ENCODE data around the gene EGFR.

The EGFR gene

GRCh38 chr7:55130395-55131141 lies 111.8 kb downstream of the EGFR start:
- no peak for DNase-seq (ENCODE audit: low spot score)
- no peak for TF ChIP-seq CTCF (IDR thresholded peaks at IDR 0.05; ENCODE audit: borderline replicate concordance, control extremely low read depth, extremely low read depth, insufficient read depth, missing control alignments)
- in situ Hi-C loops (cut with MboI; ENCODE audit: low sequenced_read_pairs, unreplicated experiment): no loop called here

DNA sequence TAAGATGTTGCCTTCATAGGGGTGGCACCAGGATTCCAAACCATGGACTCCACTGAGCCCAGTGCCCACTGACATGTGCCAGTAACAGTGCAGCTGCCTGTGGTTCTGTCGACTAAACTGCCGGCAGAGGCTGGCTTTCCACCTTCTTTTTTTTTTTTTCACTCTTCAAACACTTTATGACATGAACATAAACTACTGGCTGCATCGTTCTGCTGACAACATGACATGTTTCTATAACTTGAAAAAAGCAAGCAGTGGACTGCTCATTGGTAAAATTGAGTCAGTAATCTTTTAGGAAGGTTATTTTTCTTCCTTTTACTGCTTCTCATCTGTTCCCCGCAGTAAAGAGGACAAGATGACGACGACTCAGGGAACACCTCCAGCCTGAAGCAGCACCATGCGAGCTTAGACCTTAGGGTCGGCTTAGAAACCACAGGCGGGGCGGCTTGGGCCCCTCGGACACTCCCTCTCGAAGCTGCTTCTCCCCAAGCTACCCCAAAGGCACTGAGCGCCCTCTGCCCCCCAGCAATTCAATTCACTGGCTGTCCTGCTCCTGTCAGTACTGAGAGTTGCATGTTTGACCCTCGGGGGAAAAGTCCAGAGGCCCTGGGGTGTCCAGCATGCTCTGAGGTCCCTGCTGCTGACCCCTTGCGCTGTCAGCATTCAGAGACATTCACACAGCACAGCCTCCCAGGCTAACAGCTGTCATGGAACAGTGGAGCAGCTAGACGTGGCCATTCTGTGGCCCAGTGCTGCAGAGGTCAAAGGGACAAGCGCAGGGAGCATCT lies 112.5 kb downstream of the EGFR start:
- no peak for TF ChIP-seq CTCF (IDR thresholded peaks at IDR 0.05; ENCODE audit: borderline replicate concordance, control extremely low read depth, extremely low read depth, insufficient read depth, missing control alignments)
- DNase-seq (ENCODE audit: low spot score): no peak

DNA sequence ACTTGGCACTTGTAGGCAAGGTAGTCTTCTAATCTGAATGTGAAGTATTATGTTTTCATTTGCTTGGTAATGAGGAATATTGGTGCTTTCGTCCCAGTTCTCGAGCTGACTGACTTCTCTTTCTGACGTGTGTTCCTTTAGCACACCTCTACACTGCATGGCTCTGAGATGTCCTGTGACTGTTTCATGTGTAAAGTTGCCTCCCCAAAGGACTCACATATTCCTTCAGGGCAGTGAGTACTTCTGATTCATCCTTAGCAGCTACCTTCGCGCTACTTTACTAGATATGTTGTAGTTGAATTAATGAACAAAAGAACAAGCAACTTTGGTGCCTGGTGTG lies 113.7 kb downstream of the EGFR start:
- in situ Hi-C loops (cut with MboI; ENCODE audit: low sequenced_read_pairs, unreplicated experiment): no loop called here
- no peak for DNase-seq (ENCODE audit: low spot score)

More for the DNA sequence above, 112.5 kb downstream of the EGFR start:
- in situ Hi-C loops (cut with MboI; ENCODE audit: low sequenced_read_pairs, unreplicated experiment): no loop called here

DNA sequence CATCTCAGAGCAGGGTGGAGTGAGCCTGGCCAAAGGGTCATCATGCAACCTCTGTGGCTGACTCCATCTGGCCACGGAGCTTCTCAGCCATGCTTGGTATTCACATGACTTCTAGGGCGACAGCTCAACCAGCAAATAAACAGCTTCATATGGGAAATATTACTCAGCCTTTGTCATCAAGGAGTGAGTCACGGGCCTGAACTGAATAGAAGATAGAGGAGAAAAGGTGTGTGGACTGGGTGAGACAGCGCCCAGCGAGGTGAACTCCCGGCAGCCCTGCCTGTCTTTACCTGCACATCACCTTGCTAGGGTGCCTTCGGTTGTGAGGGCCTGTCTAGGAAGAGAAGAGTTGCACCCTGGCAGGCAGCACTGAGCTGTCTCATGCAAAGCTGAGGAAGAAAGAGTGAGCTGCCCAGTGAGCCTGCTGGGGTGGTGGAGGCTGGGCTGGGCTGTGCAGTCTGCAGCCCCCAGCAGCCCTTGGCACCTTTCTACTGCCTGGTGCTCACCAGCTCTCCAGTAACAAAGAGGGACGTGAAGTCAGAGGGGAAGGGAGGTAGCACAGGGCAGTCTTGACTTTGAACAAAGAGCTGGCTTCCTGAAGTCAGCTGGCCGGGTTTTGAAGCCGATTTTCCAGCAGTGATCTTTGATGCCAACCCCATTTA lies 114.2 kb downstream of the EGFR start:
- no peak for TF ChIP-seq CTCF (IDR thresholded peaks at IDR 0.05; ENCODE audit: borderline replicate concordance, control extremely low read depth, extremely low read depth, insufficient read depth, missing control alignments)
- in situ Hi-C loops (cut with MboI; ENCODE audit: low sequenced_read_pairs, unreplicated experiment): no loop called here
- no peak for DNase-seq (ENCODE audit: low spot score)

More for the DNA sequence above, 113.7 kb downstream of the EGFR start:
- no peak for TF ChIP-seq CTCF (IDR thresholded peaks at IDR 0.05; ENCODE audit: borderline replicate concordance, control extremely low read depth, extremely low read depth, insufficient read depth, missing control alignments)

DNA sequence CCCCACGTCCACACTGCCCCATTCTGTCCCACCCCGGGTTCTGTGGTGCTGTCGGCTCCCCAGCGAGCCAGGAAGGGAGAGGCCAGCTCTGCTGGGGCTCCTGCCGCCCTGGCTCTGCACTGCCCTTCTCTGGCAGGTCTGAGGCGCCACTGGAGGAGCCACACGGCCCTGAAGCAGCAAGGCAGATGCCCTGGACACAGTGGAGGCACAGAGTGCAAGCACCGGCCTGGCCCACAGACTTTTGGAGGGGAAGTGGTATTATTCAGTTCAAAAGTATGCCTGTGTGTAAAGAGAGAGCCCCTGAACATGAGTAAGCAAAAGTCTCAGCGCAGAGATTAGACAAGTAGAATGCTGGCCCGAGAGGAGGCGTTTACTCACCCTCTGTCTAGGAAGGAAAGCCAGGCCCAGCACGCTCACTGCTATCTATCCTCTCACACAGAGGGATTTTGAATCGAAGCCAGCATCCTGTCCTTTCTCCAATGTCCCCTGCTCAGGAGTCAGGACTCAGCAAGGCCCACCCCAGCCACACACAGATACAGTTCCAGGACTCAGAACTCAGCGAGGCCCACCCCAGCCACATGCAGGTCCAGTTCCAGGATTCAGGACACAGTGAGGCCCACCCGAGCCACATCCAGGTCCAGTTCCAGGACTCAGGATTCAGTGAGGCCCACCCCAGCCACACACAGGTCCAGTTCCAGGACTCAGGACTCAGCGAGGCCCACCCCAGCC lies 115.0 kb downstream of the EGFR start:
- in situ Hi-C loops (cut with MboI; ENCODE audit: low sequenced_read_pairs, unreplicated experiment): no loop called here
- DNase-seq (ENCODE audit: low spot score): no peak
- no peak for TF ChIP-seq CTCF (IDR thresholded peaks at IDR 0.05; ENCODE audit: borderline replicate concordance, control extremely low read depth, extremely low read depth, insufficient read depth, missing control alignments)

DNA sequence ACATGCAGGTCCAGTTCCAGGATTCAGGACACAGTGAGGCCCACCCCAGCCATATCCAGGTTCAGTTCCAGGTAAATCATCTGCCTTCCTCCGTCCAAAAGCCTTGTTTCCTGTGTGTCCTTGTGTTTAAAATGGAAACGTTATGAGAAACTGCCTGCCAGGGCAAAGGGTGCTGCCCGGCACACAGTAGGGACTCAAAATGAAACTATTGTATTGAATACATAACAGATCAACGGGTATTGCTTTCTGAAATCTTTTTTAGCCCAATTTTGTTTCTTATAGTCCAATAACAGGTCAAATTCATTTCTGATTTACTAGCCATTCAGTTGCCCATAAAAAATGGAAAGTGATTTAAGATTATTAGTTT lies 115.5 kb downstream of the EGFR start:
- no peak for DNase-seq (ENCODE audit: low spot score)
- in situ Hi-C loops (cut with MboI; ENCODE audit: low sequenced_read_pairs, unreplicated experiment): no loop called here
- TF ChIP-seq CTCF (IDR thresholded peaks at IDR 0.05; ENCODE audit: borderline replicate concordance, control extremely low read depth, extremely low read depth, insufficient read depth, missing control alignments): no peak

All from GM13976 (cell line).